ENCODE measurements around the gene SURF6.
"Not testable (repeated sequence)": the region's sequence is repeated elsewhere in the genome, so short reads cannot be mapped to it uniquely, and the experiment has no call there.

The SURF6 gene

GRCh38 chr9:133323991-133324703 is 11.8 kb downstream of the SURF6 start:
- DNase-seq, result no peak

GRCh38 chr9:133323211-133323610 is 12.8 kb downstream of the SURF6 start:
- DNase-seq, result no peak

GRCh38 chr9:133322701-133323100 is 13.3 kb downstream of the SURF6 start:
- DNase-seq, result no peak

GRCh38 chr9:133321411-133321935 is 14.5 kb downstream of the SURF6 start:
- DNase-seq, result no peak

GRCh38 chr9:133320421-133320881 is 15.5 kb downstream of the SURF6 start:
- no peak for DNase-seq

- not testable (repeated sequence) for DNase-seq
Measured at GRCh38 chr9:133317551-133317950, 18.4 kb downstream of the SURF6 start.

- no peak for DNase-seq
Measured at GRCh38 chr9:133315997-133316396, 20.0 kb downstream of the SURF6 start.

GRCh38 chr9:133309608-133310007 is 26.4 kb downstream of the SURF6 start:
- DNase-seq, result no peak

GRCh38 chr9:133307301-133307700 is 28.7 kb downstream of the SURF6 start:
- no peak for DNase-seq

GRCh38 chr9:133306242-133307204 is 29.5 kb downstream of the SURF6 start:
- no peak for DNase-seq

GRCh38 chr9:133305731-133306130 is 30.3 kb downstream of the SURF6 start:
- DNase-seq, result no peak

GRCh38 chr9:133304477-133305377 is 31.3 kb downstream of the SURF6 start:
- no peak for DNase-seq

- no peak for DNase-seq
Measured at GRCh38 chr9:133304158-133304470, 31.9 kb downstream of the SURF6 start.

GRCh38 chr9:133303266-133304157 is 32.5 kb downstream of the SURF6 start:
- no peak for DNase-seq

- no peak for DNase-seq
Measured at GRCh38 chr9:133301253-133302230, 34.4 kb downstream of the SURF6 start.

- not testable (repeated sequence) for DNase-seq
Measured at GRCh38 chr9:133299996-133300395, 36.0 kb downstream of the SURF6 start.

- no peak for DNase-seq
Measured at GRCh38 chr9:133294257-133294656, 41.7 kb downstream of the SURF6 start.

- DNase-seq, result no peak
Measured at GRCh38 chr9:133290751-133291302, 45.2 kb downstream of the SURF6 start.

GRCh38 chr9:133286523-133286922 is 49.5 kb downstream of the SURF6 start:
- DNase-seq, result no peak

GRCh38 chr9:133285252-133285775 is 50.7 kb downstream of the SURF6 start:
- DNase-seq, result no peak
